ENCODE data around the gene LRRFIP1.

Gene LRRFIP1

GRCh38 chr2:237790353-237790752 is 163.0 kb downstream of the LRRFIP1 start:
- peak; percentile 57 for DNase-seq

GRCh38 chr2:237791977-237792727 is 164.8 kb downstream of the LRRFIP1 start:
- DNase-seq: peak; percentile 17

GRCh38 chr2:237797253-237797652 is 169.9 kb downstream of the LRRFIP1 start:
- DNase-seq: no peak

- no peak for DNase-seq
Observed at GRCh38 chr2:237798236-237799059, 171.1 kb downstream of the LRRFIP1 start, which contains the start of gene RBM44. TSS of gene RBM44 (plus strand) at chr2:237798779. CDS start at chr2:237813610, 14,831 bp downstream.

- no peak for DNase-seq
Observed at GRCh38 chr2:237799060-237799428, 171.7 kb downstream of the LRRFIP1 start.

GRCh38 chr2:237801466-237801865 is 174.1 kb downstream of the LRRFIP1 start:
- DNase-seq: no peak

- peak; percentile 45 for DNase-seq
Observed at GRCh38 chr2:237806334-237806733, 178.9 kb downstream of the LRRFIP1 start.

GRCh38 chr2:237815637-237816036 is 188.2 kb downstream of the LRRFIP1 start:
- no peak for DNase-seq

- no peak for DNase-seq
Observed at GRCh38 chr2:237816531-237816930, 189.1 kb downstream of the LRRFIP1 start.

- DNase-seq: peak; percentile 59
Observed at GRCh38 chr2:237818066-237818473, 190.7 kb downstream of the LRRFIP1 start.

- no peak for DNase-seq
Observed at GRCh38 chr2:237819231-237819630, 191.8 kb downstream of the LRRFIP1 start.

GRCh38 chr2:237820421-237820820 is 193.0 kb downstream of the LRRFIP1 start:
- DNase-seq: no peak

- DNase-seq: no peak
Observed at GRCh38 chr2:237823544-237823943, 196.2 kb downstream of the LRRFIP1 start.

- DNase-seq: no peak
Observed at GRCh38 chr2:237824085-237824484, 196.7 kb downstream of the LRRFIP1 start.

- no peak for DNase-seq
Observed at GRCh38 chr2:237827421-237827987, 200.1 kb downstream of the LRRFIP1 start.
